GM19043 (cell line): Measurements from ENCODE around the gene MTHFSD.

Source experiments
- ATAC-seq: cut with Tn5 transposase; IDR thresholded peaks from one replicate; pipeline ENCODE4 v1.9.1; 2021; ENCODE audit warnings: low read depth; ENCODE audit not compliant: unreplicated experiment

Gene MTHFSD

GRCh38 chr16:86555704-86556075, 655 bp upstream of the MTHFSD start:
- no peak for ATAC-seq

DNA sequence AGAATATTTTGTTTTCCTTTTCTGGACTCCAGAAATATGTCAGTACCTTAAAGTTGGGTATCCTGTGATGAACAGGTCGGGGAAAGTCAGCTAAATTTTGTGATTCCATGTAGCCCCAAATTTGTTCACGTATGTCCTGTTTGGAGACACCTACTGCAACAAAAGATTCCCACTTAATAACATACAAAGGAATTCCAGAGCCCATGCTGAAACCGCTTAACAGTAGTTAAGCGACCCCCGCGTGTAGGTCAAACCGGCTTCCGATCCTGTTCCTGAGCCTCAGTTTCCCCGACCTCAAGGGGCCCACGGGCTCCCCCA, 477 bp downstream of the MTHFSD start:
- ATAC-seq: no peak

DNA sequence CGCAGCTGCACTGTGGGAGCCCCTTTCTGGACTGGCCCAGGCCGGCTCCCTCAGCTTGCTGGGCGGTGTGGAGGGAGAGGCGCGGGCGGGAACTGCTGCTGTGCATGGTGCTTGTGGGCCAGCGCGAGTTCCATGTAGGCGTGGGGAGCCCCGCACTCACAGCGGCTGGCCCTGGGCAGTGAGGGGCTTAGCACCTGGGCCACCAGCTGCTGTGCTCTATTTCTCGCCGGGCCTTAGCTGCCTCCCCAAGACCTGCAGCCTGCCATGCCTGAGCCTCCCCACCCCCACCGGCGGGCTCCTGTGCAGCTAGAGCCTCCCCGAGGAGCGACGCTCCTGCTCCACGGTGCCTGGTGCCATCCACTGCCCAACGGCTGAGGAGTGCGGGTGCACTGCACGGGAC, 1.7 kb downstream of the MTHFSD start:
- no peak for ATAC-seq

DNA sequence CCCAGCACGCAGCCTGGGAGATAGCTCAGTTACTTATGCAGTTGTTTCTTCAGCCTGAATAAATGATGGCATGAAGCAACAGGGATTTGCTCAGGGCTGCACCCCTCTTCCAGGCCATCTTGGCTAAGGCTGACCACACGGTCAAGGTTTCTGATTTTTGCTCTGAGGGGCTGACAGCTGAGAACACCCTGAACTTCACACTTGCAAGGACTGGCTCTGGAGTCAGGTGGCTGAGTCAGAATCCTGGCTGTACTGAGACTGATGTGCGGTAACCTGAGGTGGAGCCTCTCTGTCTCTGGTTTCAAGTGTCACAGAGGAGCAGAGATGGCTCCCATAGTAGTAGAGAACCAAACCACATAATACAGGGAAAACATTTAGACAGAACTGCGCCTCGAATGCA, 4.8 kb downstream of the MTHFSD start:
- ATAC-seq: no peak

DNA sequence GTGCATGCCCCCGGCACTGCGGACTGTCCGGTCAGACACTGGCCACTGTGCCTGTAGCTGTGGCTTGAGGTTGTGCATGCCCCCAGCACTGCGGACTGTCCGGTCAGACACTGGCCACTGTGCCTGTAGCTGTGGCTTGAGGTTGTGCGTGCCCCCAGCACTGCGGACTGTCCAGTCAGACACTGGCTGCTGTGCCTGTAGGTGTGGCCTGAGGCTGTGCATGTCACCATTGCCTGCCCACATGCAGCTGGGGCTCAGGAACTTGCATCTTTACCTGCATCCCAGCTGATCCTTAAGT, 5.2 kb downstream of the MTHFSD start:
- no peak for ATAC-seq

GRCh38 chr16:86549076-86549892, 5.8 kb downstream of the MTHFSD start:
- ATAC-seq: no peak

DNA sequence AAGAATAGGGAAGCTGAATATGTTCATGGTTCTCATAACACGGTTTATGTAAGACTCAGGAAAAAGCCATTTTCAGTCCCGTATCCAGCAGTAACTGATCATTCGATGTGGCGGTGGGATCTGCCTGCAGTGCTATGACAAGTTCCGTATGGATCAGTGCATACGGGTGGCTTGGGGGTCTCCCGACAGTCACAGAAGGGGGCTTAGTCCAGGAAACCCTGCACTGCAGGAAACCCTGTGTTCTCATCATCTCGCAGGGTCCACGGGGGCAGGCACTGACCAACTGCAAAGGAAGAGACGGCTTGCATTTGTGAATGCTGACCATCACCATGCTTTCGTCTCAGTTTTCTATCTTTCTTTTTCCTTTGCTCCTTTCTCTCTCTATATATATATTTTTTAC, 7.7 kb downstream of the MTHFSD start:
- no peak for ATAC-seq

- no peak for ATAC-seq
Measured at GRCh38 chr16:86546638-86547013, 8.4 kb downstream of the MTHFSD start.

DNA sequence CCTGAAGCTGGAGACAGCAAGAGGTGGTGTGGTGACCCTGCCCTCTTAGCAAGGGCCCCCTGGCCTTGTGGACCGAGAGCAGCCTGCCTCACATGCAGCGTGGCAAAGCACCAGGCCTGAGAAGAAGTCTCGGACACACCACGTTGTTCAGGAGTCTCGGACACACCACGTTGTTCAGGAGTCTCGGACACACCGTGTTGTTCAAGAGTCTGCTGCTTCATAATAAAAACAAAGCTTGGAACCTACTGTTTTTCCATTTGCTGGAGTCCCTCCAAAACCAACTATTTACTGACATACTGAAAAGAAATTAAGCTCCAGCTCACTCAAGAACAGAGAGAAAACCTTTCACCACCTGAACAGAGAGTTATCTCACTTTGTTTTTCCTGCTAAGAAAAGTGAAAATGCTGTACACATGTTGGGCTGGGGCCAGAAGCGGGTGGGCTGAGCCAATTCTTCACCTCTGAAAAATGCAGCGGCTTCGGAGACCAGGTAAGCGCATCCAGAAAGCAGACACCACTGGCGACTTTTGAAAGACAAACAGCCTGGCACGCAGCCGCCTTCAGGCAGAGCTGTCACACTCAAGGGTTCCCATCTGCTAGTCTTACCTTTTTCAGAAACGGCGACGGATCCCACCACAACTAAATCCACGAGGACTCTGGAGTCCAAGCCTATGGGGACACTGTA, 8.9 kb downstream of the MTHFSD start:
- ATAC-seq: no peak

- ATAC-seq: no peak
Measured at GRCh38 chr16:86545481-86545880, 9.6 kb downstream of the MTHFSD start.

DNA sequence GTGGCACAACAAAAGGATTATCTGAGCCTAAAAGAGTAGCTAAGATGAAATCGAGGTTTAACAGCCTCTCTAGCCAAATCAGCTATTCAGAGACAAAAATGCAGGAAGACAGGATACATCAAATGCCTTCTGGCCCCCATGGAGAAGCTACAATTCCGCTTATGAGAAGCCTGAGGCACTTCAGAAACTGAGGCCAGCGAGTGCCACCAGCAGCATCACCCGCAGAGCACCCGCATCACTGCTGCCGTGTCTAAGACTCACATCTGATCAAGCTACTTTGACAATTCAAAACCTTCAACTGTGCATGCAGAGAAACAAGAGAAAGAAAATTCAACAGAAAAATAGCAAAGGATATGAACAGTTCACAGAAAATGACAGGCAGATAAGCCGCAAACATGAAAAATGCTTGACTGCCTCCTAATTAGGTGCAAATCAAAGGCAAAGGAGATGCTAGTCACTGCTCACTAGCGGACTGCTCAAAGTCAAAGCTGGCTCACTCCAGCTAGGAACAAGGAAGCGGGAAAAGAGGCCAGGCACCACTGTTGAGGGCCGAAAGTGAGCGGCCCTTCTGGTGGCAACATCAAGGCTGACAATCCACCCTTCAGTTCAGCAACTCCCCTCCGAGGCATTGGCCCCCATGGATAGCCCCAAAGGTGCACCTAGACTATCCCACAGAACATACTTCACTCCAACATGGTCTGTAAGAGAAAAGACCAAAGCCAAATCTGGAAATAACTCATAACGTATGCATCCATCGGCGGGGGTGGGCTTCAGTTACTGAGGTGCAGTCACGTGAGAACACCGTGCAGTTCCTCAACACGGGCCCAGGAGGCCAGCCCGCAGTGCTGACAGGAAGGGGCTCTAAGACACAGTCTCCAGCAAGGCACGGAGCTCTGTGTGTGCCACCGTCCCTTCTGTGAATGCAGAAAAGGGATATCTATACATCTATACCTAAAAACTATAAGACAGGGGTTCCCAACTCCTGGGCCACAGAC, 12.0 kb downstream of the MTHFSD start:
- ATAC-seq: no peak

GRCh38 chr16:86541560-86541959, 13.5 kb downstream of the MTHFSD start:
- no peak for ATAC-seq

- ATAC-seq: no peak
Measured at GRCh38 chr16:86540894-86541293, 14.1 kb downstream of the MTHFSD start.

DNA sequence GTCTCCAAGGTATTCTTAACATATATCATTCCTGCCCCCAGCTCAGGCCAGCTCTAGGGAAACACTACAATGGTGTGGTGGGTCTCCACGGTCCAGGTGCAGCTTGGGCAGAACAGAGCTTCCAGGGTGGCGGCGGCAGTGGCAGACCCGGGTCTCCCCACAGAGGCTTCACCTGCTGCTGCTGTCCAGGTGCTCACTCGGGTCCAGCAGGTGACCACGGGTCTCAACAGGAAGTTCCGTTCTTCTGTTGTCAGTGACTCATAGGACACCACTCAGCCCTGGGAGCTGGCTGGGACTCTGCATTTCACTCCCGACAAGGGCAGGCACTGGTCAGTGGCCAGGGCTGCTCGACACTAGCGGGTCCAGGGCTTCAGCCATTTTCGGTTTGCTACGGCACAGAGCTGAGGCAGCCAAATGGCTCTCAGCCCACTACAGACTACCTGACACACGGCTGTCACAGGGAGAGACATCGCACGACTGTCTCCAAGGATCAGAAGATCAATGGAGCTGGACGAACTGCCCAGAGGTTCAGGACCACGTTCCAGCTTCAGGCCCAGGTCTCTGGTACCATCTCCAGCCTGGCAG, 16.7 kb downstream of the MTHFSD start:
- no peak for ATAC-seq

- no peak for ATAC-seq
Measured at GRCh38 chr16:86537486-86537885, 17.5 kb downstream of the MTHFSD start.

DNA sequence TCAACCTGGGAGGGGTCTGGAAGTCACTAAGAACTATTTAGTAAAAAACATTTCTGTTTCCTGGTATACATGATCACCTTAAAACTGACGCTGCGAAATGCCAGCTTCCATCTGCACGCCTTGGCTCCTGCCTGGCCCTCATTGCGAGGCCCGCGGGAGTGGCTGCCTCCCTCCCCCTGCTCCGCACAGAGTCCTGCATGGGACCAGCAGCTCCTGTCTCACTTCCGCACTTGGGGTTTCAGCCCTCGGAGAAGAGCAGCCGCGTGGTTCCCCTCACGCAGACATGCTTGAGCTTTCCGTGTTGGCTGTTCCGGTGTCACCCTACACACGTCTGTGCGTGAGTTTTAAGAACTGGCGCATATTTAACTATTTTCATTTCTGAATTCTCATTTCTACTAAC, 18.4 kb downstream of the MTHFSD start:
- ATAC-seq: no peak

GRCh38 chr16:86534779-86535615, 20.0 kb downstream of the MTHFSD start:
- ATAC-seq: no peak

- ATAC-seq: no peak
Measured at GRCh38 chr16:86533767-86534351, 21.2 kb downstream of the MTHFSD start.

GRCh38 chr16:86533076-86533475, 22.0 kb downstream of the MTHFSD start:
- ATAC-seq: no peak

- no peak for ATAC-seq
Measured at GRCh38 chr16:86532526-86532815, 22.6 kb downstream of the MTHFSD start.
